MG63 (cell line): ENCODE data around the gene PELI2. TPM values are rescaled to one million over a fixed set of nuclear protein-coding genes. Genes with fewer than 3 reads are reported as not detected.
A peak's percentile ranks its signal among the peaks of the same experiment; 100 is the strongest.

ENCODE experiments used
- DNase-seq: peaks from one replicate; pipeline ENCODE4 v3.0.0-alpha.2; 2020
- H3K27me3 ChIP-seq: fragments of 250-450 bp; sonication (Bioruptor Pico); 2 replicates; pipeline ENCODE4 v1.5.1; 2020; ENCODE audit warnings: mild to moderate bottlenecking, moderate library complexity
- H3K36me3 ChIP-seq: fragments of 250-450 bp; sonication (Bioruptor Pico); 2 replicates; pipeline ENCODE4 v1.5.1; 2020; ENCODE audit warnings: mild to moderate bottlenecking, moderate library complexity
- H3K4me3 ChIP-seq: fragments of 250-450 bp; sonication (Bioruptor Pico); 2 replicates; pipeline ENCODE4 v1.5.1; 2020; ENCODE audit warnings: mild to moderate bottlenecking, moderate library complexity
- H3K9me3 ChIP-seq: fragments of 250-450 bp; sonication (Bioruptor Pico); 2 replicates; pipeline ENCODE4 v1.5.1; 2020; ENCODE audit warnings: mild to moderate bottlenecking, moderate library complexity
- total RNA-seq: library from RNA; depleted of rRNA; stranded (reverse); fragments of >200 nt; shearing (Covaris generic); gene quantifications from 2 replicates; pipeline ENCODE4 v1.2.3, GENCODE V29; 2014; ENCODE audit warnings: low replicate concordance

PELI2 gene
- total RNA-seq, 1 experiment from 2014 or later, result 0.69 TPM

GRCh38 chr14:56115334-56115870 lies 2.8 kb upstream of the PELI2 start:
- Histone ChIP-seq H3K4me3 (no peak overlapping the region), H3K27me3 (no peaks in the 10 kb centered on the region), H3K36me3 (no peaks in the 10 kb centered on the region), H3K9me3 (no peaks in the 10 kb centered on the region)
- no peak for DNase-seq

- Histone ChIP-seq H3K4me3 (no peak overlapping the region), H3K9me3 (no peaks in the 10 kb centered on the region), H3K36me3 (no peaks in the 10 kb centered on the region), H3K27me3 (no peaks in the 10 kb centered on the region)
- DNase-seq, result no peak
Observed at GRCh38 chr14:56115976-56116893, 2.0 kb upstream of the PELI2 start.

GRCh38 chr14:56118611-56119181 lies 485 bp downstream of the PELI2 start:
- DNase-seq, result peak; percentile 12
- H3K4me3 ChIP-seq, result peak overlapping the region; percentile 53

GRCh38 chr14:56119201-56119981 lies 1.2 kb downstream of the PELI2 start:
- H3K27me3 ChIP-seq, result no peaks in the 10 kb centered on the region
- DNase-seq, result peak; percentile 36

More at GRCh38 chr14:56118611-56119181, 485 bp downstream of the PELI2 start:
- Histone ChIP-seq H3K9me3 (no peaks in the 10 kb centered on the region), H3K36me3 (no peaks in the 10 kb centered on the region), H3K27me3 (no peaks in the 10 kb centered on the region)

GRCh38 chr14:56120091-56120691 lies 2.0 kb downstream of the PELI2 start:
- Histone ChIP-seq H3K4me3 (no peak overlapping the region), H3K36me3 (no peaks in the 10 kb centered on the region)
- DNase-seq, result no peak

More at GRCh38 chr14:56119201-56119981, 1.2 kb downstream of the PELI2 start:
- H3K36me3 ChIP-seq, result no peaks in the 10 kb centered on the region
- peak overlapping the region; percentile 46 for H3K4me3 ChIP-seq
- H3K9me3 ChIP-seq, result no peaks in the 10 kb centered on the region

GRCh38 chr14:56121816-56122215 lies 3.6 kb downstream of the PELI2 start:
- H3K36me3 ChIP-seq, result no peaks in the 10 kb centered on the region
- H3K4me3 ChIP-seq, result no peak overlapping the region
- H3K27me3 ChIP-seq, result no peaks in the 10 kb centered on the region
- no peak for DNase-seq
- no peaks in the 10 kb centered on the region for H3K9me3 ChIP-seq

More at GRCh38 chr14:56120091-56120691, 2.0 kb downstream of the PELI2 start:
- Histone ChIP-seq H3K27me3 (no peaks in the 10 kb centered on the region), H3K9me3 (no peaks in the 10 kb centered on the region)

- no peaks in the 10 kb centered on the region for H3K27me3 ChIP-seq
- no peak for DNase-seq
- no peak overlapping the region for H3K4me3 ChIP-seq
- H3K36me3 ChIP-seq, result no peaks in the 10 kb centered on the region
- H3K9me3 ChIP-seq, result no peaks in the 10 kb centered on the region
Observed at GRCh38 chr14:56122301-56122700, 4.1 kb downstream of the PELI2 start.

- Histone ChIP-seq H3K36me3 (no peaks in the 10 kb centered on the region), H3K4me3 (no peak overlapping the region), H3K27me3 (no peaks in the 10 kb centered on the region), H3K9me3 (no peaks in the 10 kb centered on the region)
- no peak for DNase-seq
Observed at GRCh38 chr14:56124327-56124726, 6.1 kb downstream of the PELI2 start.

- Histone ChIP-seq H3K4me3 (no peak overlapping the region), H3K36me3 (no peaks in the 10 kb centered on the region), H3K27me3 (no peaks in the 10 kb centered on the region), H3K9me3 (no peaks in the 10 kb centered on the region)
- no peak for DNase-seq
Observed at GRCh38 chr14:56125772-56126636, 7.8 kb downstream of the PELI2 start.

GRCh38 chr14:56126637-56126913 lies 8.4 kb downstream of the PELI2 start:
- no peaks in the 10 kb centered on the region for H3K27me3 ChIP-seq
- no peak overlapping the region for H3K4me3 ChIP-seq
- H3K9me3 ChIP-seq, result no peaks in the 10 kb centered on the region
- no peak for DNase-seq
- no peaks in the 10 kb centered on the region for H3K36me3 ChIP-seq

GRCh38 chr14:56127156-56127555 lies 8.9 kb downstream of the PELI2 start:
- Histone ChIP-seq H3K9me3 (no peaks in the 10 kb centered on the region), H3K36me3 (no peaks in the 10 kb centered on the region), H3K27me3 (no peaks in the 10 kb centered on the region), H3K4me3 (no peak overlapping the region)
- no peak for DNase-seq

- no peak overlapping the region for H3K4me3 ChIP-seq
- H3K36me3 ChIP-seq, result no peaks in the 10 kb centered on the region
- no peak for DNase-seq
- H3K27me3 ChIP-seq, result no peaks in the 10 kb centered on the region
- no peaks in the 10 kb centered on the region for H3K9me3 ChIP-seq
Observed at GRCh38 chr14:56129092-56129491, 10.9 kb downstream of the PELI2 start.

- Histone ChIP-seq H3K36me3 (no peaks in the 10 kb centered on the region), H3K27me3 (no peaks in the 10 kb centered on the region), H3K9me3 (no peaks in the 10 kb centered on the region), H3K4me3 (no peak overlapping the region)
- no peak for DNase-seq
Observed at GRCh38 chr14:56129933-56130332, 11.7 kb downstream of the PELI2 start.

- Histone ChIP-seq H3K9me3 (no peaks in the 10 kb centered on the region), H3K4me3 (no peak overlapping the region), H3K27me3 (no peaks in the 10 kb centered on the region), H3K36me3 (no peaks in the 10 kb centered on the region)
- no peak for DNase-seq
Observed at GRCh38 chr14:56131004-56131864, 13.0 kb downstream of the PELI2 start.
